ENCODE results near the gene ACVR1.

GRCh38 chr2:157835425-157835824 is 40.7 kb downstream of the ACVR1 start:
- no peak for TF ChIP-seq BRD9 (IDR thresholded peaks at IDR 0.05; ENCODE audit: low read depth, partially characterized antibody)
- TF ChIP-seq ZBTB49 (CRISPR knock-in tag; IDR thresholded peaks at IDR 0.05; ENCODE audit: borderline replicate concordance): no peak
- no peak for TF ChIP-seq PRPF4 (IDR thresholded peaks at IDR 0.05; ENCODE audit: insufficient read depth, low read depth, low read length, poor library complexity, severe bottlenecking)

Measured in K562 (cell line).